HAP-1 (cell line): ENCODE measurements around the gene TCP11.

Experiments
- DNase-seq, 2 experiments: peaks; one replicate each; pipeline ENCODE4 v3.0.0-alpha.2; 2016 to 2020; ENCODE audit warnings: low spot score in 2 of 2
- H3K27me3 ChIP-seq: fragments of 250-450 bp; sonication (Bioruptor Pico); 2 replicates; pipeline ENCODE4 v1.5.1; 2020; ENCODE audit warnings: low read depth, mild to moderate bottlenecking, moderate library complexity
- H3K36me3 ChIP-seq: fragments of 250-450 bp; sonication (Bioruptor Pico); replicated peaks from 2 replicates; pipeline ENCODE4 v1.5.1; 2020; ENCODE audit warnings: mild to moderate bottlenecking
- H3K4me1 ChIP-seq: fragments of 250-450 bp; sonication (Bioruptor Pico); 2 replicates; pipeline ENCODE4 v1.5.1; 2020; ENCODE audit warnings: mild to moderate bottlenecking
- H3K4me3 ChIP-seq: fragments of 250-450 bp; sonication (Bioruptor Pico); 2 replicates; pipeline ENCODE4 v1.5.1; 2020; ENCODE audit warnings: mild to moderate bottlenecking, moderate library complexity
- H3K9me3 ChIP-seq: fragments of 250-450 bp; sonication (Bioruptor Pico); 2 replicates; pipeline ENCODE4 v1.5.1; 2020; ENCODE audit warnings: mild to moderate bottlenecking, moderate library complexity
- in situ Hi-C: fragments of 300-500 bp; cut with MboI; formaldehyde crosslinking; loops from 3 replicates; pipeline ENCODE4 v1.14.3; 2020; ENCODE audit warnings: low sequenced_read_pairs, inconsistent platforms, mixed read lengths

Gene TCP11

DNA sequence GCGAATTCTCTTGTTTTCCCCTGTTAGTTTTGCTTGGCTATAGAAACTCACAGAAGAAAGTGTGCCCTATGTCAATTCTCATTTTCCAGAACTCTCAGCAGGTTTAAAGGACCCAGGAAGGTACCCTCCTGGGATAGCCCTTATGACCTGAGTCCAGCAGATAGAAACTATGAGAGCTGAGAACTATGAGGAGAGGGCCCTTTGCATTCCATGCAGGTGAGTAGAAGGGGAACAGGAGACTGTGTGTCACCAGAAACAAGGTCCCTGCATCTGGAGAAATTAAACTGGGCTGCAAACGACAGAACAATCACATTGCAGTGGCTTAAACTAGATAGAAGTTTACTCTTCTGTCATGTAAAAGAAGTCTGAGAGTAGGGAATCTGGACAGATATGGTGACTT, 36.9 kb upstream of the TCP11 start:
- no peaks in the 10 kb centered on the region for H3K9me3 ChIP-seq
- no peak for DNase-seq
- H3K4me3 ChIP-seq: no peak overlapping the region
- in situ Hi-C loops: no loop called here
- H3K27me3 ChIP-seq: no peaks in the 10 kb centered on the region
- H3K4me1 ChIP-seq: peaks cover under 1% of the 10 kb centered on the region; the same call in 1 of the 2 replicates
- no peaks in the 10 kb centered on the region for H3K36me3 ChIP-seq

DNA sequence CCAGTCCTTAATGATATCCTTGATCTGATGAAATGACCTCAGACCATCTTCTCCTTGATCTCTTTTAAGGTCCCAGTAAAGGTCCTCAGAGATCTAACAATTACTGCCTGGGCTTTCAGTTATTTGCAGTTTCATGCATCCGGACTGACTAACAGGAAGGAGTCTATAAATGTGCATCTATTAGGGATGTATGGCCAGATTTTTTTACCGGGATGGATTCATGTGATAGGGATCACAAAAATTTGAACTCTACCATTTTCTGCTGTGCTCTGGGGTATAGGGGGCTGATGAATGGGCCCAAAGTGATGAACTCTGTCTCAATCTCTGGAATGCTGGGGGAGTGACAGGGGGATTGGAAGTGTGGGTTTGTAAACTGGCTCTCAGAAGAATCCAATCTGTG, 36.5 kb upstream of the TCP11 start:
- no peaks in the 10 kb centered on the region for H3K36me3 ChIP-seq
- H3K4me1 ChIP-seq: peaks cover 5% of the 10 kb centered on the region; the same call in 1 of the 2 replicates
- in situ Hi-C loops: no loop called here
- H3K4me3 ChIP-seq: no peak overlapping the region
- no peak for DNase-seq
- no peaks in the 10 kb centered on the region for H3K27me3 ChIP-seq
- no peaks in the 10 kb centered on the region for H3K9me3 ChIP-seq

DNA sequence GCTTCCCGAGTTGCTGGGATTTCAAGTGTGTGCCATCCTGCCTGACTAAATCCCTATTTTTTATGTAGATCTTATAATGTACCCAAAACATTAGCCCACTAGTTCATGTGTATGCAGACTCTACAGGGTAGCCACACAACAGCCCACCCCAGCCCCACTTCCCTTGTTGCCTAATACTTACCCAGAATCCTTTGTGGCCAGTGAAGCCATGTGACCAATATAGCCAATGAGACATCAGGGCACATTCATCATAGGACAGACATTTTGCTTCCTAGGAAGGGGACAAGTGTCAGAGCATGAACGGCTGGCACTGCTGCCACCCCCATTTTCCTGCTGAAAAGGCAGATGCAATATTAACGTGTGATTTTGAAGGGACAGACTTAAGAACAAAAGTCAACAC, 36.0 kb upstream of the TCP11 start:
- no peak for DNase-seq
- H3K27me3 ChIP-seq: no peaks in the 10 kb centered on the region
- H3K4me3 ChIP-seq: no peak overlapping the region
- in situ Hi-C loops: no loop called here
- H3K9me3 ChIP-seq: no peaks in the 10 kb centered on the region
- H3K36me3 ChIP-seq: no peaks in the 10 kb centered on the region
- H3K4me1 ChIP-seq: peaks cover 7% of the 10 kb centered on the region; the same call in 1 of the 2 replicates

DNA sequence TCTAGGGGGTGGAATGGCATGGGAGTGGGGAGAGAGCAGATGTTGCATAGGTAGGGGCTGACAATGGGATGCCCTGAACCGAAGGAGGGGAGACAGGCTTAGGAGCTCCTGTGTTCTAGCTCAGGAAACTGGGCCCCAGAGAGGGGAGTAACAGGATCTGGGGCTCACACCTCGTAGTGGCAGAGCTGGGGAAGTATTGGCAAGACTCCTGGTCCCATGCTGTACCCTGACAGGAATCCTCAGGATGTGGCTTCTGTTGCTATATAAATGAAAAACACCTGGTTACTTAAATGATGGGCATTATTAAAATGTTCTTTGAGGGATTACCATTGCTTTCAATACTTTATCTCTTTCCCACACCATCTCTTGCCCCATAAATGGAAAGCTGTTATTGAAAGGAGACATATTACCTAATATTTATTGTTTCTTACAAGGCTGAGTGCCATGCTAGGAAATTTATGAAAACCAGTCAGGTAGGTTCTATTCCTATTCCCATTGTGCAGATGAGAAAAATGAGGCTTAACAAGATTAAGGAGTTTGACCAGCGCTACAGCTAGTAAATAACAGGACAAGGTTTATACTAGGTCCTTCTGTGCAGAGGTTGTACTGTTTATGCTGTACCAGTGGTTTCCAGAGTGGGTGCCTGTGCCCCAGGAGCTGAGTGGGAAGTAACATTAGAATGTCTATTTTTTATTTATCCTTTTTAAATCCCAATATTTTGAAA, 35.3 kb upstream of the TCP11 start:
- Histone ChIP-seq H3K27me3 (no peaks in the 10 kb centered on the region), H3K36me3 (no peaks in the 10 kb centered on the region), H3K4me3 (no peak overlapping the region), H3K4me1 (peaks cover 7% of the 10 kb centered on the region; the same call in 1 of the 2 replicates), H3K9me3 (no peaks in the 10 kb centered on the region)
- in situ Hi-C loops: no loop called here
- no peak for DNase-seq

GRCh38 chr6:35174501-35174900, 33.4 kb upstream of the TCP11 start:
- H3K4me1 ChIP-seq: peaks cover 7% of the 10 kb centered on the region; the same call in 1 of the 2 replicates
- no peaks in the 10 kb centered on the region for H3K9me3 ChIP-seq
- no peaks in the 10 kb centered on the region for H3K36me3 ChIP-seq
- H3K27me3 ChIP-seq: no peaks in the 10 kb centered on the region
- in situ Hi-C loops: no loop called here
- no peak overlapping the region for H3K4me3 ChIP-seq
- DNase-seq: no peak

GRCh38 chr6:35174088-35174434, 32.9 kb upstream of the TCP11 start:
- no peaks in the 10 kb centered on the region for H3K27me3 ChIP-seq
- no peak for DNase-seq
- no peaks in the 10 kb centered on the region for H3K36me3 ChIP-seq
- H3K4me1 ChIP-seq: peaks cover 7% of the 10 kb centered on the region; the same call in 1 of the 2 replicates
- no peak overlapping the region for H3K4me3 ChIP-seq
- in situ Hi-C loops: no loop called here
- no peaks in the 10 kb centered on the region for H3K9me3 ChIP-seq

DNA sequence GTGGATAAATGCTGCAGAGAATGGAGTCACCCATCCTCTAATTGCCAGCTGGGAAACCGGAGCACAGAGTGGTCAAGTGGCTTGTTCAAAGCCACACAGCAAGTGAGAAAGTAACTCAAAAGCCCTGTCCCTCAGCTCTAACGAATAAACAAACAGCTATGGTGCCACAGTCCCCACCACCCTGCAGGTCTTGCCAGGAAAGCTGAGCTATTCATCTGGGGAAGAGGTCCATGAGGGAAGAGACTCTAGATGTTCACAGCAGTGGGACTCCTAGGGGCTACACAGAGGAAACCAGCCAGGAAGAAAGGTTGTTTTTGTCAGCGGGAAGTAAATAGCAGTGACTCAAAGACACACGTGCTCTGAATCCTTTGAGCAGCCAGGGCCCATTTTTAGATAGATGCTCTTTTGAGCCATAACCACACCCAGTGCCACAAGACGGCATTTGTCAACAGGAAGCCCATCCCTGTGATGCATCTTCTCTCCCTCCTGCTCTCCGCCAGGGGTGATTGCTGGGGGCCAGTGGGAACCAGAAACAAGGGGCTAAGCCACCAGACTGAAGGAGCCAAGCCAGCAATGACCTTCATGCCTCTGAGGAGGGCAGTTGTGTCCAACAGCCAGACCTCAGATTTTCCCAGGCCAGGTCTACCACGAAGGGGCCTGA, 32.4 kb upstream of the TCP11 start:
- Histone ChIP-seq H3K4me1 (peaks cover 7% of the 10 kb centered on the region; the same call in 1 of the 2 replicates), H3K9me3 (no peaks in the 10 kb centered on the region), H3K4me3 (no peak overlapping the region), H3K36me3 (no peaks in the 10 kb centered on the region), H3K27me3 (no peaks in the 10 kb centered on the region)
- in situ Hi-C loops: no loop called here
- DNase-seq: no peak

- Histone ChIP-seq H3K9me3 (no peaks in the 10 kb centered on the region), H3K36me3 (no peaks in the 10 kb centered on the region), H3K4me1 (peaks cover 7% of the 10 kb centered on the region; the same call in 1 of the 2 replicates), H3K4me3 (no peak overlapping the region), H3K27me3 (no peaks in the 10 kb centered on the region)
- in situ Hi-C loops: no loop called here
- peak in 1 of 2 experiments; percentile 30 for DNase-seq
Observed at GRCh38 chr6:35173044-35173426, 31.9 kb upstream of the TCP11 start.

DNA sequence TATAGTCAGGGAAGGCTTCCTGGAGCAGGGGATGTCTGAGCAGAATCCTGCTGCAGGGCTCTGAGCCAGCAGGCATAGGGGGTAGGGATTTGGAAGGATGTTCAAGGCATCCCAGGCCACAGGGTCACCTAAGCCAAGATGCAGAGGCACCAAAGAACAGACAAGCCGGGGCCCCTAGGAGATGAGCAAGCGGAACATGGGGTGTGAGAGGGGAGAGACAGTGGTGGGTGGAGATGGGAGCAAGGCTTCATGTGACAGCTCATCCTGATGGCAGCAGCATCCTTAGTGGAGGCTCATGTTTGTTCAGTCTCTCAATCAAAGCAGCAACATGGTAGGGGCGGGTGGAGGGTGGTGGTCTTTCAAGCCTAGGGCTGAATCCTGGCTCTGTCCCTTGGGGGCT, 29.8 kb upstream of the TCP11 start:
- in situ Hi-C loops: no loop called here
- H3K36me3 ChIP-seq: no peaks in the 10 kb centered on the region
- H3K27me3 ChIP-seq: no peaks in the 10 kb centered on the region
- no peak for DNase-seq
- H3K9me3 ChIP-seq: no peaks in the 10 kb centered on the region
- no peak overlapping the region for H3K4me3 ChIP-seq
- peaks cover 9% of the 10 kb centered on the region; the same call in 1 of the 2 replicates for H3K4me1 ChIP-seq

GRCh38 chr6:35170166-35170565, 29.0 kb upstream of the TCP11 start:
- no peak for DNase-seq
- Histone ChIP-seq H3K36me3 (no peaks in the 10 kb centered on the region), H3K27me3 (no peaks in the 10 kb centered on the region), H3K9me3 (no peaks in the 10 kb centered on the region), H3K4me3 (no peak overlapping the region), H3K4me1 (peaks cover 9% of the 10 kb centered on the region; the same call in 1 of the 2 replicates)
- in situ Hi-C loops: no loop called here

DNA sequence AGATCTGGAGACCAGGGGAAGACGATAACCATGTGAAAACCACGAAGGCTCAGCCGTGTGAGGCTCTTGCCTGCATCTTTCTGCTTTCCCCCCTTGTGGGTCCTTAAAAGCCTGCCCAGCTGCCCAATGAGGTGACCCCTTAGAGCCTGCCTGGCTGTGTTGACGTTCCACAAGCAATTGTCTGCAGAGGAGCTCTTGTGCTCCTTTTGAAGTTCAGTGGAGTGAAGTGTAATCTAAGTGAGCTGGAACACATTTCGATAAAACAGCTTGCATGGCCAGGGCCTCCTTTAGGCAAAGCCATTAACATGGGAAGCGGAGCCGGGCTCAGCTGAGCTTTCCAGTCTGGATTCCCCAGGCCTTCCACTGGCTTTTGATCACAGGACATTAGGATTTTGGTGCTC, 27.3 kb upstream of the TCP11 start:
- no peak overlapping the region for H3K4me3 ChIP-seq
- DNase-seq: no peak
- no peaks in the 10 kb centered on the region for H3K9me3 ChIP-seq
- H3K27me3 ChIP-seq: no peaks in the 10 kb centered on the region
- H3K36me3 ChIP-seq: no peaks in the 10 kb centered on the region
- H3K4me1 ChIP-seq: peaks cover 9% of the 10 kb centered on the region; the same call in 1 of the 2 replicates
- in situ Hi-C loops: no loop called here

GRCh38 chr6:35167505-35167904, 26.4 kb upstream of the TCP11 start:
- Histone ChIP-seq H3K4me3 (no peak overlapping the region), H3K27me3 (no peaks in the 10 kb centered on the region), H3K36me3 (no peaks in the 10 kb centered on the region), H3K9me3 (no peaks in the 10 kb centered on the region), H3K4me1 (peaks cover 3% of the 10 kb centered on the region; the same call in 1 of the 2 replicates)
- in situ Hi-C loops: no loop called here
- no peak for DNase-seq

DNA sequence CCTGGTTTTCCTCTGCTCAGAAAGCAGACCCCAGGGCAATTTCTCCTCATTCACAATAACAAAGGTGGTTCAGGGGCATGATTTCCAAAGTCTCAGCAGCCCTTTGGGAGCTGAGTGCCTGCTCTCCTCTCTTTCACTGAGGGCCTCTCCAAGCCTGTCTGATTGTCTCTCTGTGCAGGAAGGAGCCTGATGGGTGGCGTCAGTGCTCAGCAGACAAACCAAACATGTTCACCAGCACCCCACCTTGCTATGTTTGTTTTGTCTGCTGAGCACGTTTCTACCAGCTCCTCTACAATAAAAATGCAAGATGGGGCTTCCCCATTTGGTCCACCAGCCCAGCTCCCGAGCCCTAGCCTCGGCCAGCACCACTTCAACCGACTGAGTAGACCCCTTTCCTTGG, 25.4 kb upstream of the TCP11 start:
- in situ Hi-C loops: no loop called here
- H3K9me3 ChIP-seq: no peaks in the 10 kb centered on the region
- 0 out of 2 replicates have a peak, but pooled peaks cover 2% of the 10 kb centered on the region for H3K4me1 ChIP-seq
- no peaks in the 10 kb centered on the region for H3K36me3 ChIP-seq
- H3K4me3 ChIP-seq: no peak overlapping the region
- no peaks in the 10 kb centered on the region for H3K27me3 ChIP-seq
- no peak for DNase-seq

DNA sequence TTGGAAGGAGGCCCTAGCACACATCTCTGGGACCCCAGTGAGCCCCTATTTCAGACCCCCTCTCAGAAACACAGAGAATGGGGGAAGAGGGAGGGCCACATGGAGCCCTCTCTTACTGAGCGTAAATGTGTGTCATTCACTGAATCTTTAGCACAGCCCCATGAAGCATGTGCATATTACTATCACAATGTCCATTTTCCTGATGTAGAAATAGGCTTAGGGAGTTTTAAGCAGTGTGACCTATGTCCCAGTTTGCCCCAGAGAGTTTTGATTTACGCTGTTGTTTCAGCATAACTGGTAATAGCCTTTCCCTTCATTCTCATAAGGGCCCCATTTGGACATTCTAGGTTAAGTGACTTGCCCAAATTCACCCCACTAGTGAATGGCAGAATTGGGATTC, 25.0 kb upstream of the TCP11 start:
- H3K4me3 ChIP-seq: no peak overlapping the region
- H3K9me3 ChIP-seq: no peaks in the 10 kb centered on the region
- no peaks in the 10 kb centered on the region for H3K27me3 ChIP-seq
- H3K36me3 ChIP-seq: no peaks in the 10 kb centered on the region
- H3K4me1 ChIP-seq: peaks cover 6% of the 10 kb centered on the region
- in situ Hi-C loops: no loop called here
- no peak for DNase-seq
